ENCODE measurements around the gene GCNT2.
A peak's percentile ranks its signal among the peaks of the same experiment; 100 is the strongest.
"Not testable (repeated sequence)": the region's sequence is repeated elsewhere in the genome, so short reads cannot be mapped to it uniquely, and the experiment has no call there.

Gene GCNT2

GRCh38 chr6:10521104-10521808 lies at the start of gene GCNT2:
Gene GCNT2, plus strand, starts transcription at chr6:10521351. Its CDS starts 7,561 bp downstream, at chr6:10528912.
- no peak for DNase-seq

GRCh38 chr6:10472634-10473033 lies 48.5 kb upstream of the GCNT2 start:
- no peak for DNase-seq

GRCh38 chr6:10478187-10479040 lies 42.7 kb upstream of the GCNT2 start:
- DNase-seq, result no peak

- DNase-seq, result no peak
Measured at GRCh38 chr6:10479939-10480700, 41.0 kb upstream of the GCNT2 start.

- no peak for DNase-seq
Measured at GRCh38 chr6:10481101-10481500, 40.0 kb upstream of the GCNT2 start.

- DNase-seq, result no peak
Measured at GRCh38 chr6:10482636-10483257, 38.4 kb upstream of the GCNT2 start.

GRCh38 chr6:10484912-10485311 lies 36.2 kb upstream of the GCNT2 start:
- DNase-seq, result no peak

- no peak for DNase-seq
Measured at GRCh38 chr6:10485406-10485805, 35.7 kb upstream of the GCNT2 start.

- DNase-seq, result no peak
Measured at GRCh38 chr6:10486215-10486614, 34.9 kb upstream of the GCNT2 start.

GRCh38 chr6:10486944-10487588 lies 34.1 kb upstream of the GCNT2 start:
- not testable (repeated sequence) for DNase-seq

- no peak for DNase-seq
Measured at GRCh38 chr6:10487668-10488327, 33.4 kb upstream of the GCNT2 start.

GRCh38 chr6:10491463-10491862 lies 29.7 kb upstream of the GCNT2 start:
- no peak for DNase-seq

- not testable (repeated sequence) for DNase-seq
Measured at GRCh38 chr6:10491905-10492304, 29.2 kb upstream of the GCNT2 start.

- DNase-seq, result no peak
Measured at GRCh38 chr6:10495029-10495428, 26.1 kb upstream of the GCNT2 start.

GRCh38 chr6:10505529-10505928 lies 15.6 kb upstream of the GCNT2 start:
- no peak for DNase-seq

- no peak for DNase-seq
Measured at GRCh38 chr6:10507298-10507697, 13.9 kb upstream of the GCNT2 start.

GRCh38 chr6:10507715-10508114 lies 13.4 kb upstream of the GCNT2 start:
- no peak for DNase-seq

- DNase-seq, result peak in 1 of 2 donors; percentile 20
Measured at GRCh38 chr6:10510592-10511367, 10.4 kb upstream of the GCNT2 start.

GRCh38 chr6:10511477-10511876 lies 9.7 kb upstream of the GCNT2 start:
- DNase-seq, result no peak

- no peak for DNase-seq
Measured at GRCh38 chr6:10513544-10513943, 7.6 kb upstream of the GCNT2 start.

All from stimulated activated CD4-positive, alpha-beta T cell treated with anti-CD3 and anti-CD28 coated beads, Interleukin-2, amount 100 ng/mL, for 48 hours (primary cell).